GM21528 (cell line): ENCODE measurements around the gene PLD2.

ENCODE experiments used
- ATAC-seq: cut with Tn5 transposase; IDR thresholded peaks from one replicate; pipeline ENCODE4 v1.9.1; 2021; ENCODE audit warnings: mild to moderate bottlenecking, moderate library complexity; ENCODE audit not compliant: unreplicated experiment, low FRiP score

The PLD2 gene

GRCh38 chr17:4827399-4827798 lies 20.4 kb downstream of the PLD2 start:
- no peak for ATAC-seq

GRCh38 chr17:4832829-4833177 lies 25.9 kb downstream of the PLD2 start:
- peak; percentile 27 for ATAC-seq

GRCh38 chr17:4833178-4833940 lies 26.4 kb downstream of the PLD2 start, which contains the start of gene MINK1:
TSS of gene MINK1 (plus strand) at chr17:4833340. CDS start at chr17:4833584, 244 bp downstream.
- ATAC-seq = peak; percentile 86

- ATAC-seq = peak; percentile 1
Observed at GRCh38 chr17:4833941-4834680, 27.2 kb downstream of the PLD2 start.

- ATAC-seq = no peak
Observed at GRCh38 chr17:4834681-4835020, 27.7 kb downstream of the PLD2 start.

GRCh38 chr17:4836221-4836620 lies 29.3 kb downstream of the PLD2 start:
- no peak for ATAC-seq

- no peak for ATAC-seq
Observed at GRCh38 chr17:4837471-4838308, 30.7 kb downstream of the PLD2 start.

GRCh38 chr17:4838309-4838785 lies 31.4 kb downstream of the PLD2 start:
- no peak for ATAC-seq

GRCh38 chr17:4839221-4839620 lies 32.3 kb downstream of the PLD2 start:
- ATAC-seq = no peak

GRCh38 chr17:4839965-4840892 lies 33.3 kb downstream of the PLD2 start:
- ATAC-seq = no peak

GRCh38 chr17:4840893-4841242 lies 33.9 kb downstream of the PLD2 start:
- ATAC-seq = no peak

- ATAC-seq = no peak
Observed at GRCh38 chr17:4842376-4842775, 35.4 kb downstream of the PLD2 start.

- no peak for ATAC-seq
Observed at GRCh38 chr17:4843321-4844000, 36.5 kb downstream of the PLD2 start.

GRCh38 chr17:4845118-4845517 lies 38.2 kb downstream of the PLD2 start:
- no peak for ATAC-seq

- ATAC-seq = no peak
Observed at GRCh38 chr17:4846635-4847390, 39.9 kb downstream of the PLD2 start.

GRCh38 chr17:4849011-4849536 lies 42.1 kb downstream of the PLD2 start:
- ATAC-seq = no peak

- ATAC-seq = no peak
Observed at GRCh38 chr17:4850246-4850645, 43.3 kb downstream of the PLD2 start.

GRCh38 chr17:4851084-4851483 lies 44.1 kb downstream of the PLD2 start:
- no peak for ATAC-seq
